ENCODE data around the gene MRPL12. TPM values are rescaled to one million over a fixed set of nuclear protein-coding genes. Genes with fewer than 3 reads are reported as not detected.

MRPL12 gene
- total and polyA plus RNA-seq, 10 donors = 36.2 to 160 (median 52.2) TPM

DNA sequence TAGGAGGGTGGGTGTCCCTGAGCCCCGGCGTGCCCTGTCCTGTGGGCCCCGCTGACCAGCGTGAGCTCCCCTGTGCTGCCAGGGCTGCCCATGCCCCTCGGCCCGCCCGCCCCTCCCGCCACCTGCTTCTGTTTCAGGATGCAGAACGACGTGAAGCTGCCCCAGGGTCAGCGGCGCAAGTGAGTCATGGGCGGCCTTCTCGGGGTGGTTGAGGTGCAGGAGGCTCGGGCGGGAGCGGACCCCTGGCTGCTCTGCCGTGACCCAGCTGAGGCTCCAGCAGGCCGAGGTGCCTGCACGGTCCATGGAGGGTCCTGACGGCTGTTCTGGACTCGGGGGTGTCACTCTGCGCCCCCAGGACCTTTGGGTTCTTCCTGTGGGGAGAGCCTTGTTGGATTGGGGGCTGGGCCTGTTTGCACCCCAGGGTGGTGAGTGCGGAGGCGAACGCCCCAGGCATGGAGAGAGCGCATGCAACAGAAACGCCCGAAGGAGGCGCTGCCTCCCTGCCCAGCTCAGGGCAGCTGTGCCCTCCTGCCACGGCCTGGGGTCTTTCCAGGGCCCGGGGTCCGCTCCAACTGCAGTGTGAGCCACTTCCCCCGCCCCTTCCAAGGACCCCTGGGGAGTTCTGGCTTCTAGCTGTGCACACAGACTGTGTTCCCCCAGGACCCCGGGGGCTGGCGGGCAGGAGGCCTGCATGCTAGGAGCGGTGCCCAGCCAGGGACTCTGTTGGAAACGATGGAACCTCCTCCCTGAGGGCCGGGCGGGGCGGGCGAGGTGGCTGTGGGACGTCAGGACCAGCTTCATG, 12.9 kb downstream of the MRPL12 start:
- Histone ChIP-seq H3K36me3 (peaks cover 0 to 43% (median 0%) of the 10 kb centered on the region in 6 donors), H3K27ac (no peak overlapping the region), H3K4me3 (no peak overlapping the region), H3K27me3 (replicated peaks in 1 of 7) (no peaks in the 10 kb centered on the region), H3K9me3 (no peaks in the 10 kb centered on the region), H3K4me1 (peaks cover 11 to 40% (median 24%) of the 10 kb centered on the region in 6 donors)
- 92 to 98% (median 93%) methylated on average over 20 to 43 of the region's 43 CpGs for WGBS, 5 donors
- no peak for DNase-seq
- intact Hi-C loops (cut with DNase I; ENCODE audit: low total_unique reads) = no loop called here
- TF ChIP-seq POLR2AphosphoS5 (IDR thresholded peaks at IDR 0.05) (no peak), POLR2A (IDR thresholded peaks at IDR 0.05) (no peak)
- TF ChIP-seq, protein P1, sequence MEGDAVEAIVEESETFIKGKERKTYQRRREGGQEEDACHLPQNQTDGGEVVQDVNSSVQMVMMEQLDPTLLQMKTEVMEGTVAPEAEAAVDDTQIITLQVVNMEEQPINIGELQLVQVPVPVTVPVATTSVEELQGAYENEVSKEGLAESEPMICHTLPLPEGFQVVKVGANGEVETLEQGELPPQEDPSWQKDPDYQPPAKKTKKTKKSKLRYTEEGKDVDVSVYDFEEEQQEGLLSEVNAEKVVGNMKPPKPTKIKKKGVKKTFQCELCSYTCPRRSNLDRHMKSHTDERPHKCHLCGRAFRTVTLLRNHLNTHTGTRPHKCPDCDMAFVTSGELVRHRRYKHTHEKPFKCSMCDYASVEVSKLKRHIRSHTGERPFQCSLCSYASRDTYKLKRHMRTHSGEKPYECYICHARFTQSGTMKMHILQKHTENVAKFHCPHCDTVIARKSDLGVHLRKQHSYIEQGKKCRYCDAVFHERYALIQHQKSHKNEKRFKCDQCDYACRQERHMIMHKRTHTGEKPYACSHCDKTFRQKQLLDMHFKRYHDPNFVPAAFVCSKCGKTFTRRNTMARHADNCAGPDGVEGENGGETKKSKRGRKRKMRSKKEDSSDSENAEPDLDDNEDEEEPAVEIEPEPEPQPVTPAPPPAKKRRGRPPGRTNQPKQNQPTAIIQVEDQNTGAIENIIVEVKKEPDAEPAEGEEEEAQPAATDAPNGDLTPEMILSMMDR (IDR thresholded peaks at IDR 0.05 in 8 of 11, conservative IDR thresholded peaks at IDR 0.05 in 3 of 11) = no peak

DNA sequence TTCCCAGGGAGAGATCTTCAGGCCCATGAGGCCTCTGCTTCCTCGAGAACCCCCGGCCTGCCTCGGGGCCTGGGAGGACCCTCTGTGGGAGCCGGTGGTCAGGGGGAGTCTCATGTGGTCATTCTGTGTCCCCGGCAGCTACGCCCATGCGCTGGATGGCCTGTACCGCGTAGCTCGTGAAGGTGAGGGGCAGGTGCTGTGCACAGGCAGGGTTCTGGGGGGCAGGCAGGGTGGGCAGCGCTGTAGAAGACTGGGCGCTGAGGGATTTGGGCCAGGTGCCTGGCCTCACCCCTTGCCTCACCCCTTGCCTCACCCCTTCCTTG, 13.5 kb downstream of the MRPL12 start:
- intact Hi-C loops (cut with DNase I; ENCODE audit: low total_unique reads) = no loop called here
- Histone ChIP-seq H3K36me3 (peaks cover 0 to 43% (median 0%) of the 10 kb centered on the region in 6 donors), H3K9me3 (no peaks in the 10 kb centered on the region), H3K4me3 (no peak overlapping the region), H3K27ac (no peak overlapping the region), H3K27me3 (replicated peaks in 1 of 7) (no peaks in the 10 kb centered on the region), H3K4me1 (peaks cover 8 to 34% (median 19%) of the 10 kb centered on the region in 6 donors)
- WGBS, 5 donors = 92 to 96% (median 96%) methylated on average over 12 of the region's 12 CpGs
- TF ChIP-seq POLR2AphosphoS5 (IDR thresholded peaks at IDR 0.05) (no peak), POLR2A (IDR thresholded peaks at IDR 0.05) (no peak)
- TF ChIP-seq, protein P1 (IDR thresholded peaks at IDR 0.05 in 8 of 11, conservative IDR thresholded peaks at IDR 0.05 in 3 of 11) = no peak
- DNase-seq = no peak

DNA sequence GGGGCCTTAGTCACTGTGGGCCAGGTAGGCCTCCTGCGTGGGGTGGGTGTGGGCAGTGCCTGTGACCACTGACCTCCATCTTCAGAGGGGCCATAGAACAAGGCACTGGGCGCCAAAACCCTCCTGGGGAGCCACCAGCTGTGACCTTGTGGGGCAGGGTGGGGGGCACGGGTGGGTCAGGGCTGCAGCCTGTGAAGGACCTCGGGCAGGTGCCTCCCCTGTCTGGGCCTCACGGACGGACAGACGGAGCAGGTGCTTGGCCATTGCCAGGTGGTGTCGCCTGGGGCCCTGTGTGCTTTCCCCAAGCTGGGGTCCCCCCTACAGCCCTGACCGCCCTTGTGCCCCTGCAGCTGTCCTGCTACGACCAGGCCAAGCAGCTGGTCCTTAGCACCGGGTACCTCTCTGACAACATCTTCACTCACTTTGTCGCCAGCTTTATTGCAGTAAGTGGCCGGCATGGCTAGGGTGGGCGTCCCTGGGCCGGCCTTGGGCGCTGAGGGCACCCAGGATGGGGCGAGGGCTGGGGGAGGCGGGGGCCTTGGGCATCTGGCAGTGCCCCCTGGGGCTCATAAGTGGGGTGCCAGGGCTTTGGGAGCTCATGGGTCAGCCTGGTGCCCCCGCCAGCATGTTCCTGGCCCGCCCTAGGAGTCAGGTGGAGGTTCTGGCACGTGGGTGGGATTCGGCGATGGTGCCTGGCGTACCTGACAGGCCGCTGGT, 14.0 kb downstream of the MRPL12 start:
- no peak overlapping the region for H3K27ac ChIP-seq
- H3K36me3 ChIP-seq = peaks cover 0 to 43% (median 0%) of the 10 kb centered on the region in 6 donors
- no peak overlapping the region for H3K4me3 ChIP-seq
- peaks cover 0 to 1% (median 0%) of the 10 kb centered on the region in 7 donors for H3K27me3 ChIP-seq (replicated peaks in 1 of 7)
- intact Hi-C loops (cut with DNase I; ENCODE audit: low total_unique reads) = no loop called here
- WGBS, 5 donors = 92 to 98% (median 97%) methylated on average over 9 to 25 of the region's 25 CpGs
- TF ChIP-seq, protein P1 (IDR thresholded peaks at IDR 0.05 in 8 of 11, conservative IDR thresholded peaks at IDR 0.05 in 3 of 11) = no peak
- TF ChIP-seq POLR2A (IDR thresholded peaks at IDR 0.05) = no peak
- TF ChIP-seq POLR2AphosphoS5 (IDR thresholded peaks at IDR 0.05) = no peak
- no peak for DNase-seq
- H3K9me3 ChIP-seq = no peaks in the 10 kb centered on the region
- peaks cover 8 to 33% (median 16%) of the 10 kb centered on the region in 6 donors for H3K4me1 ChIP-seq

DNA sequence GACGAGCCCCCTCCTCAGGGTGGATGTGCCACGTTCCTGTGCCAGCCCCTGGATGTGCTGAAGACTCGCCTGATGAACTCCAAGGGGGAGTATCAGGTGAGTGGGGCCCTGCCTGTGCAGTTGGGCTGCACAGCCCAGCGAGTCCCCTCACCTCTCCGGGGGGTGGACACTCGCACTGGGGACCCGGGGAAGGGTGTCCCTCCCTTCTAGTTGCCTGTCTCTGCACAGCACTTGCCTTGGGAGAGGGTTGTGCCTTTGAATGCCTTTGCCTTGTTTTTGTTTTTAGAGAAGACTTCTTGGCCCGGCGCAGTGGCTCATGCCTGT, 14.6 kb downstream of the MRPL12 start:
- H3K27ac ChIP-seq = no peak overlapping the region
- TF ChIP-seq POLR2AphosphoS5 (IDR thresholded peaks at IDR 0.05) (no peak), POLR2A (IDR thresholded peaks at IDR 0.05) (no peak)
- TF ChIP-seq, protein P1 (IDR thresholded peaks at IDR 0.05 in 8 of 11, conservative IDR thresholded peaks at IDR 0.05 in 3 of 11) = no peak
- H3K9me3 ChIP-seq = no peaks in the 10 kb centered on the region
- H3K4me3 ChIP-seq = no peak overlapping the region
- WGBS, 5 donors = 93 to 98% (median 97%) methylated on average over 5 to 9 of the region's 9 CpGs
- H3K4me1 ChIP-seq = peaks cover 7 to 31% (median 12%) of the 10 kb centered on the region in 6 donors
- intact Hi-C loops (cut with DNase I; ENCODE audit: low total_unique reads) = no loop called here
- peaks cover 0 to 43% (median 0%) of the 10 kb centered on the region in 6 donors for H3K36me3 ChIP-seq
- DNase-seq = peak; percentile 66
- peaks cover 0 to 6% (median 0%) of the 10 kb centered on the region in 7 donors for H3K27me3 ChIP-seq (replicated peaks in 1 of 7)
